Breast epithelium (tissue), 4 donors: ENCODE results near the gene CCDC91. TPM values are rescaled to one million over a fixed set of nuclear protein-coding genes. Genes with fewer than 3 reads are reported as not detected.

Experiments used
- DNase-seq, 2 donors: peaks; one replicate each; pipeline ENCODE4 v3.0.0-alpha.2; 2019; ENCODE audit warnings: low spot score in 2 of 2
- H3K27ac ChIP-seq, 2 donors: fragments of 200-600 bp; sonication (generic) in 1 of 2; one replicate each; pipeline ENCODE4 v1.5.1; 2016 to 2019; ENCODE audit warnings: mild to moderate bottlenecking in 1 of 2
- H3K27me3 ChIP-seq, 2 donors: fragments of 200-600 bp; sonication (generic) in 1 of 2; one replicate each; pipeline versions ENCODE4 v1.5.1 to v1.6.0; 2017 to 2019; ENCODE audit warnings: control low read depth in 1 of 2, mild to moderate bottlenecking in 1 of 2
- H3K36me3 ChIP-seq: fragments of 200-600 bp; one replicate; pipeline ENCODE4 v1.5.1; 2019
- H3K4me1 ChIP-seq, 2 donors: fragments of 200-600 bp; sonication (generic); one replicate each; pipeline ENCODE4 v1.5.1; 2016 to 2019; ENCODE audit warnings: control low read depth in 1 of 2
- H3K4me3 ChIP-seq, 3 donors: fragments of 200-600 bp; sonication (generic); 1 replicate in 2 of 3; 2 replicates in 1 of 3; pipeline ENCODE4 v1.5.1; 2016 to 2019; ENCODE audit warnings: mild to moderate bottlenecking in 3 of 3, moderate library complexity in 2 of 3
- H3K9me3 ChIP-seq, 2 donors: fragments of 200-600 bp; sonication (generic) in 1 of 2; one replicate each; pipeline ENCODE4 v1.5.1; 2016 to 2019; ENCODE audit warnings: control low read depth in 1 of 2
- CTCF ChIP-seq, 3 donors: fragments of 450-650 bp; IDR thresholded peaks; one replicate each; pipeline ENCODE4 v1.5.1; 2016 to 2017; ENCODE audit warnings: antibody characterized with exemption in 3 of 3, mild to moderate bottlenecking in 3 of 3, moderate library complexity in 3 of 3
- POLR2A ChIP-seq: fragments of 450-650 bp; IDR thresholded peaks from one replicate; pipeline ENCODE4 v1.6.1; 2016; ENCODE audit warnings: antibody characterized with exemption, mild to moderate bottlenecking, moderate library complexity
- POLR2AphosphoS5 ChIP-seq, 3 donors: sonication (generic); formaldehyde crosslinking; IDR thresholded peaks; one replicate each; pipeline ENCODE4 v1.6.1; 2017; ENCODE audit warnings: antibody characterized with exemption in 3 of 3
- intact Hi-C: fragments of 100-400 bp; cut with DNase I; formaldehyde crosslinking; loops from one replicate; pipeline ENCODE4 v1.15.1; 2023; ENCODE audit warnings: low total_unique reads
- total RNA-seq, 3 donors: library from RNA; depleted of rRNA; stranded (reverse); fragments of >200 nt; gene quantifications; one replicate each; pipeline ENCODE4 v1.1.0, GENCODE V29; 2016

CCDC91 gene
- total RNA-seq, 3 donors from 2014 or later = 45.9 to 68.9 (median 48.8) TPM

- Histone ChIP-seq H3K4me1 (no peaks in the 10 kb centered on the region), H3K27ac (no peak overlapping the region), H3K36me3 (no peaks in the 10 kb centered on the region), H3K4me3 (no peak overlapping the region), H3K27me3 (no peaks in the 10 kb centered on the region), H3K9me3 (no peaks in the 10 kb centered on the region)
- DNase-seq = no peak
- intact Hi-C loops = no loop called here
- TF ChIP-seq CTCF (IDR thresholded peaks at IDR 0.05) (no peak), POLR2A (no peak), POLR2AphosphoS5 (IDR thresholded peaks at IDR 0.05) (no peak)
Observed at GRCh38 chr12:28173440-28173839, 16.8 kb upstream of the CCDC91 start.

GRCh38 chr12:28175098-28175589 is 15.1 kb upstream of the CCDC91 start:
- H3K4me1 ChIP-seq = no peaks in the 10 kb centered on the region
- no peak overlapping the region for H3K27ac ChIP-seq
- DNase-seq = no peak
- H3K27me3 ChIP-seq = no peaks in the 10 kb centered on the region
- no peak for TF ChIP-seq POLR2AphosphoS5 (IDR thresholded peaks at IDR 0.05)
- no peak for TF ChIP-seq CTCF (IDR thresholded peaks at IDR 0.05)
- TF ChIP-seq POLR2A = no peak
- H3K36me3 ChIP-seq = no peaks in the 10 kb centered on the region
- no peaks in the 10 kb centered on the region for H3K9me3 ChIP-seq
- H3K4me3 ChIP-seq = no peak overlapping the region
- intact Hi-C loops = no loop called here

GRCh38 chr12:28176295-28176694 is 14.0 kb upstream of the CCDC91 start:
- H3K27ac ChIP-seq = no peak overlapping the region
- intact Hi-C loops = no loop called here
- no peaks in the 10 kb centered on the region for H3K4me1 ChIP-seq
- H3K9me3 ChIP-seq = no peaks in the 10 kb centered on the region
- no peaks in the 10 kb centered on the region for H3K27me3 ChIP-seq
- H3K36me3 ChIP-seq = no peaks in the 10 kb centered on the region
- TF ChIP-seq CTCF (IDR thresholded peaks at IDR 0.05) = no peak
- TF ChIP-seq POLR2A = no peak
- TF ChIP-seq POLR2AphosphoS5 (IDR thresholded peaks at IDR 0.05) = no peak
- no peak for DNase-seq
- H3K4me3 ChIP-seq = no peak overlapping the region

GRCh38 chr12:28177461-28177860 is 12.8 kb upstream of the CCDC91 start:
- Histone ChIP-seq H3K27ac (no peak overlapping the region), H3K36me3 (no peaks in the 10 kb centered on the region), H3K4me1 (no peaks in the 10 kb centered on the region), H3K4me3 (no peak overlapping the region), H3K9me3 (no peaks in the 10 kb centered on the region), H3K27me3 (no peaks in the 10 kb centered on the region)
- TF ChIP-seq POLR2A = no peak
- TF ChIP-seq POLR2AphosphoS5 (IDR thresholded peaks at IDR 0.05) = no peak
- TF ChIP-seq CTCF (IDR thresholded peaks at IDR 0.05) = no peak
- intact Hi-C loops = no loop called here
- no peak for DNase-seq

GRCh38 chr12:28177905-28178304 is 12.4 kb upstream of the CCDC91 start:
- intact Hi-C loops = no loop called here
- no peak for DNase-seq
- no peak overlapping the region for H3K4me3 ChIP-seq
- H3K27me3 ChIP-seq = no peaks in the 10 kb centered on the region
- no peak for TF ChIP-seq CTCF (IDR thresholded peaks at IDR 0.05)
- no peak for TF ChIP-seq POLR2A
- TF ChIP-seq POLR2AphosphoS5 (IDR thresholded peaks at IDR 0.05) = no peak
- no peaks in the 10 kb centered on the region for H3K36me3 ChIP-seq
- no peak overlapping the region for H3K27ac ChIP-seq
- H3K9me3 ChIP-seq = no peaks in the 10 kb centered on the region
- H3K4me1 ChIP-seq = no peaks in the 10 kb centered on the region
